Measurements from ENCODE around the gene TSTD2. TPM values are rescaled to one million over a fixed set of nuclear protein-coding genes. Genes with fewer than 3 reads are reported as not detected.

The TSTD2 gene
- total and polyA plus RNA-seq, 4 donors, result 9.4 to 26.6 (median 14.1) TPM

DNA sequence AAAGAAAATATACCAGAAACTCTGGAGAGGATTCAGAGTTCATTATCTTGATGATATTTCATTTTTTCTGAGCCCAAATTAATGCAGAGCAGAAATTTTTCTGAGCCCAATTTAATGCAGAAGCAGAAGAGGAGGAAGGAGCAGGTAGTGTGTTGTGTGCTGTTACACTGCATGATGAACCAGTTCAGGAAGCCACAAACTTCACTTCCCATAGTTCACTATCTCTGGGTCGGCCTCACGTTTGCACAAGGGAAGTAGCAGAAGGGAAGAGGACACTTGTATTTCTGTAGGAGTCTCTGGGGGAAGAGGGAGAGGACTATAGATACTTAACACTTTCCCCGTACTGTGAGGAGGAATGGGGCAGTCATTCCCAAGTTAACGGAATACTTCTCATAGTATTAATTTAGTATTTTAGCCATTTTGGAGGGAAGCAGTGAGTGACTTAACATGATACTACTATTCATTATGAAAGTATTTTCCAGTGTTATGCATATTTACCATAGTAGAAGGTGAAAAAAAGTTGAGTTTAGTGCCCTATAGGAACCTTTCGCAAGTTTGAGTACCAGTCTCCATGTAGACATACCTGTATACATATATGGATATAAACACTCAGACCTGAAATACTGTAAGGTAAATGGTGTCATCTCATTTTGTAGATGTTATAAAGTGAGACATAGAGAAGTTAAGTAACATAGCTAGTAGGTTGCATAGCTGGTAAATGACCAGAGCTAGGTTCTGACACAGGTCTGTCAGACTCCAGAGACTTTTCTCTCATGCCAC, 33.9 kb upstream of the TSTD2 start:
- ATAC-seq (ENCODE audit: insufficient read depth, low FRiP score) (no peak), DNase-seq (no peak)
- Histone ChIP-seq H3K4me1 (ENCODE audit: control insufficient read depth in 5 of 5, insufficient read depth in 5 of 5, low read length in 5 of 5) (peaks cover 0 to 2% (median 0%) of the 10 kb centered on the region in 5 donors), H3K9me3 (ENCODE audit: control insufficient read depth in 4 of 4, insufficient read depth in 3 of 4, low read length in 3 of 4) (no peaks in the 10 kb centered on the region), H3K9ac (ENCODE audit: insufficient read depth in 1 of 2, low read length in 2 of 2) (no peak overlapping the region), H3K36me3 (ENCODE audit: control insufficient read depth in 4 of 4, insufficient read depth in 4 of 4, low read length in 4 of 4) (peaks cover 41 to 61% (median 53%) of the 10 kb centered on the region in 4 donors), H3K27ac (ENCODE audit: low read depth in 1 of 2, low read length in 1 of 2) (no peak overlapping the region), H3K27me3 (ENCODE audit: control insufficient read depth in 3 of 3, insufficient read depth in 3 of 3, low read length in 2 of 3) (no peaks in the 10 kb centered on the region), H3K4me3 (no peak overlapping the region)
- no peak for TF ChIP-seq CTCF (IDR thresholded peaks at IDR 0.05; ENCODE audit: control extremely low read depth, extremely low read depth)
- 58 to 70% methylated on average over 5 of the region's 5 CpGs for WGBS, 2 donors

GRCh38 chr9:97665742-97666141, 32.6 kb upstream of the TSTD2 start:
- H3K9ac ChIP-seq (ENCODE audit: insufficient read depth in 1 of 2, low read length in 2 of 2), result no peak overlapping the region
- H3K36me3 ChIP-seq (ENCODE audit: control insufficient read depth in 4 of 4, insufficient read depth in 4 of 4, low read length in 4 of 4), result peaks cover 41 to 65% (median 50%) of the 10 kb centered on the region in 4 donors
- peaks cover 0 to under 1% (median 0%) of the 10 kb centered on the region in 5 donors for H3K4me1 ChIP-seq (ENCODE audit: control insufficient read depth in 5 of 5, insufficient read depth in 5 of 5, low read length in 5 of 5)
- H3K9me3 ChIP-seq (ENCODE audit: control insufficient read depth in 4 of 4, insufficient read depth in 3 of 4, low read length in 3 of 4), result no peaks in the 10 kb centered on the region
- no peak for ATAC-seq (ENCODE audit: insufficient read depth, low FRiP score)
- no peak for DNase-seq
- H3K4me3 ChIP-seq, result no peak overlapping the region
- H3K27me3 ChIP-seq (ENCODE audit: control insufficient read depth in 3 of 3, insufficient read depth in 3 of 3, low read length in 2 of 3), result no peaks in the 10 kb centered on the region
- WGBS, 2 donors, result 93 to 95% methylated on average over 3 of the region's 3 CpGs
- no peak overlapping the region for H3K27ac ChIP-seq (ENCODE audit: low read depth in 1 of 2, low read length in 1 of 2)
- TF ChIP-seq CTCF (IDR thresholded peaks at IDR 0.05; ENCODE audit: control extremely low read depth, extremely low read depth), result no peak

- Histone ChIP-seq H3K36me3 (ENCODE audit: control insufficient read depth in 4 of 4, insufficient read depth in 4 of 4, low read length in 4 of 4) (peaks cover 30 to 73% (median 47%) of the 10 kb centered on the region in 4 donors), H3K9me3 (ENCODE audit: control insufficient read depth in 4 of 4, insufficient read depth in 3 of 4, low read length in 3 of 4) (no peaks in the 10 kb centered on the region), H3K27me3 (ENCODE audit: control insufficient read depth in 3 of 3, insufficient read depth in 3 of 3, low read length in 2 of 3) (no peaks in the 10 kb centered on the region), H3K27ac (ENCODE audit: low read depth in 1 of 2, low read length in 1 of 2) (no peak overlapping the region), H3K9ac (ENCODE audit: insufficient read depth in 1 of 2, low read length in 2 of 2) (no peak overlapping the region), H3K4me1 (ENCODE audit: control insufficient read depth in 5 of 5, insufficient read depth in 5 of 5, low read length in 5 of 5) (peaks cover 0 to 4% (median 0%) of the 10 kb centered on the region in 5 donors), H3K4me3 (no peak overlapping the region)
- no peak for TF ChIP-seq CTCF (IDR thresholded peaks at IDR 0.05; ENCODE audit: control extremely low read depth, extremely low read depth)
- 90 to 95% methylated on average over 2 of the region's 2 CpGs for WGBS, 2 donors
- DNase-seq, result no peak
- ATAC-seq (ENCODE audit: insufficient read depth, low FRiP score), result no peak
Measured at GRCh38 chr9:97660847-97661246, 27.7 kb upstream of the TSTD2 start.
